ENCODE data around the gene LRRN1.

DNA sequence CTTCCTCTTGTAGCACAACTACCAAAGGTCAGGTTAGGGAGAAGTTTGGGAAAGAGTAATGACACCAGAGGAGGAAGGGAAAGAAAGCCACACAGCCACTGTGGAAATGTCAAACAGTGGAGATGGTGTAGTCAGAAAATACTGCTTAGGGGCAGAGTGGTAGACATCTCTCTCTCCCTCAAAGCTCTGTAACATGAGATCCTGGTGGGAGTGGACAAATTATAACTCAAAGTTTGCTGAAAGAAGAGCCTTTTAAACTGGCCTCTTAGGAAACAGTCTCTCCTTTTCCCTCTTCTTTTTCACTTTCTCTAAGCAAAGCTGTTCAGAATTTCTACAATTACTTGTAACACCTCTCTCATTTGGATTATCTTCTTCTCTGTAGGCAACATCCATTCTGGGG, 55.8 kb downstream of the LRRN1 start:
- TF ChIP-seq, protein P1, sequence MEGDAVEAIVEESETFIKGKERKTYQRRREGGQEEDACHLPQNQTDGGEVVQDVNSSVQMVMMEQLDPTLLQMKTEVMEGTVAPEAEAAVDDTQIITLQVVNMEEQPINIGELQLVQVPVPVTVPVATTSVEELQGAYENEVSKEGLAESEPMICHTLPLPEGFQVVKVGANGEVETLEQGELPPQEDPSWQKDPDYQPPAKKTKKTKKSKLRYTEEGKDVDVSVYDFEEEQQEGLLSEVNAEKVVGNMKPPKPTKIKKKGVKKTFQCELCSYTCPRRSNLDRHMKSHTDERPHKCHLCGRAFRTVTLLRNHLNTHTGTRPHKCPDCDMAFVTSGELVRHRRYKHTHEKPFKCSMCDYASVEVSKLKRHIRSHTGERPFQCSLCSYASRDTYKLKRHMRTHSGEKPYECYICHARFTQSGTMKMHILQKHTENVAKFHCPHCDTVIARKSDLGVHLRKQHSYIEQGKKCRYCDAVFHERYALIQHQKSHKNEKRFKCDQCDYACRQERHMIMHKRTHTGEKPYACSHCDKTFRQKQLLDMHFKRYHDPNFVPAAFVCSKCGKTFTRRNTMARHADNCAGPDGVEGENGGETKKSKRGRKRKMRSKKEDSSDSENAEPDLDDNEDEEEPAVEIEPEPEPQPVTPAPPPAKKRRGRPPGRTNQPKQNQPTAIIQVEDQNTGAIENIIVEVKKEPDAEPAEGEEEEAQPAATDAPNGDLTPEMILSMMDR (IDR thresholded peaks at IDR 0.05) = no peak
- TF ChIP-seq POLR2A (IDR thresholded peaks at IDR 0.05; ENCODE audit: low read length) = no peak
